Measurements from ENCODE around the gene TBX1.

TBX1 gene

GRCh38 chr22:19809741-19810140 lies 49.2 kb downstream of the TBX1 start:
- in situ Hi-C loops (cut with HindIII; ENCODE audit: low sequenced_read_pairs), result no loop called here
- no peak overlapping the region for H3K4me3 ChIP-seq (ENCODE audit: low read depth, low read length)
- no peak for DNase-seq (ENCODE audit: low read depth)
- TF ChIP-seq, protein P1, sequence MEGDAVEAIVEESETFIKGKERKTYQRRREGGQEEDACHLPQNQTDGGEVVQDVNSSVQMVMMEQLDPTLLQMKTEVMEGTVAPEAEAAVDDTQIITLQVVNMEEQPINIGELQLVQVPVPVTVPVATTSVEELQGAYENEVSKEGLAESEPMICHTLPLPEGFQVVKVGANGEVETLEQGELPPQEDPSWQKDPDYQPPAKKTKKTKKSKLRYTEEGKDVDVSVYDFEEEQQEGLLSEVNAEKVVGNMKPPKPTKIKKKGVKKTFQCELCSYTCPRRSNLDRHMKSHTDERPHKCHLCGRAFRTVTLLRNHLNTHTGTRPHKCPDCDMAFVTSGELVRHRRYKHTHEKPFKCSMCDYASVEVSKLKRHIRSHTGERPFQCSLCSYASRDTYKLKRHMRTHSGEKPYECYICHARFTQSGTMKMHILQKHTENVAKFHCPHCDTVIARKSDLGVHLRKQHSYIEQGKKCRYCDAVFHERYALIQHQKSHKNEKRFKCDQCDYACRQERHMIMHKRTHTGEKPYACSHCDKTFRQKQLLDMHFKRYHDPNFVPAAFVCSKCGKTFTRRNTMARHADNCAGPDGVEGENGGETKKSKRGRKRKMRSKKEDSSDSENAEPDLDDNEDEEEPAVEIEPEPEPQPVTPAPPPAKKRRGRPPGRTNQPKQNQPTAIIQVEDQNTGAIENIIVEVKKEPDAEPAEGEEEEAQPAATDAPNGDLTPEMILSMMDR (IDR thresholded peaks at IDR 0.05; ENCODE audit: low read depth, low read length, missing control alignments), result no peak

GRCh38 chr22:19810381-19811201 lies 50.0 kb downstream of the TBX1 start:
- in situ Hi-C loops (cut with HindIII; ENCODE audit: low sequenced_read_pairs), result no loop called here
- DNase-seq (ENCODE audit: low read depth), result peak; percentile 90
- TF ChIP-seq, protein P1 (IDR thresholded peaks at IDR 0.05; ENCODE audit: low read depth, low read length, missing control alignments), result no peak
- no peak overlapping the region for H3K4me3 ChIP-seq (ENCODE audit: low read depth, low read length)

DNA sequence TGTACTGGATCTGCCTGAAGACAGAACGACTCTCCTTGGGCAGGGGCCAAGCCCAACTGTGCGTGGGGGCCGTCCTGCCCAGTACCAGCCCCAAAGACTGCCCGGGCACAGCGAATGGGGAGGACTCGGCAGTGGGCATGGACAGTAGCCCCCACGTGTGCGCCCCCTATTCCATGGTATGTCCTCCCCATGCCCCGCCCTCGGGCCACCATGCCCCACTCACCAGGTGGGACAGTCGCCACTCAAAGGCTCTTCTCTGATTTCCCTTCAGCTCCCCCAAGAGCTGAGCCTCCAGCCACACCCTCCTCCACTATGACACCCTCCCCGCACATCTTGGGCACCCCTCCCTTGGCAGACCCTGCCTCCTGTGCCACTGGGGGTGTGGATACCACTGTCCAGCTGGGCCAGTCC lies 50.6 kb downstream of the TBX1 start:
- in situ Hi-C loops (cut with HindIII; ENCODE audit: low sequenced_read_pairs), result no loop called here
- TF ChIP-seq, protein P1 (IDR thresholded peaks at IDR 0.05; ENCODE audit: low read depth, low read length, missing control alignments), result no peak
- no peak for DNase-seq (ENCODE audit: low read depth)
- no peak overlapping the region for H3K4me3 ChIP-seq (ENCODE audit: low read depth, low read length)

- TF ChIP-seq, protein P1 (IDR thresholded peaks at IDR 0.05; ENCODE audit: low read depth, low read length, missing control alignments), result no peak
- in situ Hi-C loops (cut with HindIII; ENCODE audit: low sequenced_read_pairs), result no loop called here
- no peak for DNase-seq (ENCODE audit: low read depth)
- no peak overlapping the region for H3K4me3 ChIP-seq (ENCODE audit: low read depth, low read length)
These were observed 51.5 kb downstream of the TBX1 start for GRCh38 chr22:19811811-19812771.

- TF ChIP-seq, protein P1 (IDR thresholded peaks at IDR 0.05; ENCODE audit: low read depth, low read length, missing control alignments), result no peak
- in situ Hi-C loops (cut with HindIII; ENCODE audit: low sequenced_read_pairs), result no loop called here
- no peak overlapping the region for H3K4me3 ChIP-seq (ENCODE audit: low read depth, low read length)
- DNase-seq (ENCODE audit: low read depth), result no peak
These were observed 52.3 kb downstream of the TBX1 start for GRCh38 chr22:19812910-19813309.

- H3K4me3 ChIP-seq (ENCODE audit: low read depth, low read length), result no peak overlapping the region
- TF ChIP-seq, protein P1 (IDR thresholded peaks at IDR 0.05; ENCODE audit: low read depth, low read length, missing control alignments), result no peak
- no peak for DNase-seq (ENCODE audit: low read depth)
- in situ Hi-C loops (cut with HindIII; ENCODE audit: low sequenced_read_pairs), result no loop called here
These were observed 53.9 kb downstream of the TBX1 start for GRCh38 chr22:19814428-19814827.
